T-cell (primary cell): ENCODE data around the gene PAGR1. TPM values are rescaled to one million over a fixed set of nuclear protein-coding genes. Genes with fewer than 3 reads are reported as not detected.

Source experiments
- ATAC-seq, 4 experiments: fragments of 200-7000 bp in 3 of 4; fragments of 150-1000 bp in 1 of 4; cut with Tn5 transposase; replicated peaks in 1 of 4; 1 replicate in 3 of 4; 2 replicates in 1 of 4; pipeline ENCODE4 v1.10.0; 2021; ENCODE audit warnings: moderate library complexity in 3 of 4, mild to moderate bottlenecking in 2 of 4, moderate number of reproducible peaks in 1 of 4
- CTCF ChIA-PET, 2 donors: fragments of 300-600 bp; sonication (Branson Sonifier 250); formaldehyde crosslinking; loops; one replicate each; lab custom pipeline; 2022; ENCODE audit warnings: antibody characterized with exemption in 2 of 2; lab: Charles Lee
- POLR2A ChIA-PET, 2 donors: fragments of 300-600 bp; sonication (Branson Sonifier 250); formaldehyde crosslinking; loops; one replicate each; lab custom pipeline; 2022; ENCODE audit warnings: antibody characterized with exemption in 2 of 2; lab: Charles Lee
- DNase-seq, 35 experiments: peaks; one replicate each; pipeline versions ENCODE4 v3.0.0 to v3.0.0-alpha.2; 2013 to 2023
- H3K27ac ChIP-seq: one replicate; pipeline ENCODE4 v1.5.1; 2013; ENCODE audit warnings: low read length
- H3K27me3 ChIP-seq, 2 experiments: replicated peaks in 1 of 2; 1 replicate in 1 of 2; 2 replicates in 1 of 2; pipeline versions ENCODE4 v1.6.1 to v1.7.0; 2013; ENCODE audit warnings: low read length in 1 of 2, mixed read lengths in 1 of 2; ENCODE audit not compliant: control insufficient read depth in 2 of 2, insufficient read depth in 2 of 2; ENCODE audit errors: extremely low read depth in 1 of 2
- H3K36me3 ChIP-seq, 2 donors: 1 replicate in 1 of 2; 2 replicates in 1 of 2; pipeline versions ENCODE4 v1.6.1 to v1.7.0; 2013; ENCODE audit warnings: low read length in 1 of 2; ENCODE audit not compliant: control insufficient read depth in 2 of 2, insufficient read depth in 1 of 2; ENCODE audit errors: extremely low read depth in 1 of 2
- H3K4me1 ChIP-seq, 2 experiments: 1 replicate in 1 of 2; 2 replicates in 1 of 2; pipeline versions ENCODE4 v1.6.1 to v1.7.0; 2013; ENCODE audit warnings: low read length in 2 of 2, mixed read lengths in 1 of 2; ENCODE audit not compliant: insufficient read depth in 2 of 2, control insufficient read depth in 1 of 2; ENCODE audit errors: extremely low read depth in 1 of 2
- H3K4me3 ChIP-seq, 2 donors: 1 replicate in 1 of 2; 2 replicates in 1 of 2; pipeline versions ENCODE4 v1.5.1 to v1.7.0; 2013; ENCODE audit warnings: mild to moderate bottlenecking in 2 of 2, low read length in 1 of 2, moderate library complexity in 1 of 2; ENCODE audit not compliant: control insufficient read depth in 1 of 2; ENCODE audit errors: extremely low read depth in 1 of 2
- H3K9me3 ChIP-seq: 2 replicates; pipeline ENCODE4 v1.7.0; 2013
- H3K27ac Mint-ChIP-seq, 2 donors: one replicate each; pipeline ENCODE4 v1.8.0; 2020 to 2021; ENCODE audit warnings: mild to moderate bottlenecking in 2 of 2, mixed read lengths in 2 of 2
- H3K27me3 Mint-ChIP-seq, 2 donors: one replicate each; pipeline ENCODE4 v1.8.0; 2021 to 2022; ENCODE audit warnings: mixed read lengths in 2 of 2
- H3K36me3 Mint-ChIP-seq: one replicate; pipeline ENCODE4 v1.8.0; 2021; ENCODE audit warnings: mixed read lengths
- H3K4me1 Mint-ChIP-seq, 3 donors: one replicate each; pipeline ENCODE4 v1.8.0; 2020 to 2022; ENCODE audit warnings: mixed read lengths in 3 of 3, mild to moderate bottlenecking in 1 of 3
- H3K4me3 Mint-ChIP-seq, 3 donors: one replicate each; pipeline ENCODE4 v1.8.0; 2020 to 2022; ENCODE audit warnings: mild to moderate bottlenecking in 3 of 3, mixed read lengths in 3 of 3, moderate library complexity in 3 of 3
- H3K9me3 Mint-ChIP-seq, 3 donors: one replicate each; pipeline ENCODE4 v1.8.0; 2020 to 2022; ENCODE audit warnings: mixed read lengths in 3 of 3
- WGBS: methylation state at CpG from one replicate; pipeline ENCODE4 v1.1.5; 2013; ENCODE audit warnings: missing lambda C conversion rate; ENCODE audit not compliant: insufficient coverage; 5-methylcytosine and 5-hydroxymethylcytosine counted together
- total RNA-seq, 35 experiments: library from RNA in 6 of 35; stranded (reverse) in 6 of 35; fragments of 120-200 nt in 1 of 35; gene quantifications; one replicate each; pipeline versions ENCODE4 v1.2.1 to v1.2.4 and lab custom pipeline; 2013 to 2026

The PAGR1 gene
- total RNA-seq, 5 donors from 2014 or later (not counting 1 experiment from before 2014, with no cell fraction given) = 16.0 to 47.2 (median 40.6) TPM

DNA sequence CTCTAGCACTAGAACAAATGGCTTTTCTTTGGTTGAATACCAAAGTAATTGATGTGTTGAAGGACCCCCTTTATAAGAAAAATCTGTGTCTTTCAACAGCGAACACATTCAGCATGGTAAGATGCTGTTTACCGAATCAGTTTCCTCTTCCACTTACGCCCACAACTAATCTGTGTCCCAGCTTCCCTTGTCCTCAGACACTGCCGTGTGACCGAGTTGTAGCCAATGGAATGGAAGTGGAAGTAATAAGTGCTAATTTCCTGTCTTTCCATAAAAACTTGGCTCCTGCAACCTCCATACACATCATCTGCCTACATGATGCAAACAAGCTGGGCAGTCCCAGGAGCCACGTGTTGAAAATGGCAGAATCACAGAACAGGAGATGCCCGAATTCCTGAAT is 36.7 kb downstream of the PAGR1 start:
- Histone ChIP-seq H3K9me3 (no peaks in the 10 kb centered on the region), H3K4me1 (peaks cover 0 to 9% of the 10 kb centered on the region in 2 experiments), H3K27me3 (no peaks in the 10 kb centered on the region), H3K27ac (no peak overlapping the region), H3K4me3 (no peak overlapping the region), H3K36me3 (peaks cover 2 to 3% of the 10 kb centered on the region in 2 donors)
- 100% methylated on average over 1 of the region's 7 CpGs for WGBS
- no peak for DNase-seq
- no peak for ATAC-seq
- Mint-ChIP-seq H3K27me3 (no peaks in the 10 kb centered on the region), H3K27ac (no peak overlapping the region), H3K4me3 (no peak overlapping the region), H3K9me3 (no peaks in the 10 kb centered on the region), H3K4me1 (peaks cover 3 to 13% (median 10%) of the 10 kb centered on the region in 3 donors), H3K36me3 (no peaks in the 10 kb centered on the region)
- ChIA-PET CTCF (no interaction called here), POLR2A (interaction anchor here in 1 of 2 donors (0.6 kb wide), 2 partner anchors 192 to 515 kb away, joined by 4 to 5 read pairs; no protein-coding TSS in a partner anchor)

DNA sequence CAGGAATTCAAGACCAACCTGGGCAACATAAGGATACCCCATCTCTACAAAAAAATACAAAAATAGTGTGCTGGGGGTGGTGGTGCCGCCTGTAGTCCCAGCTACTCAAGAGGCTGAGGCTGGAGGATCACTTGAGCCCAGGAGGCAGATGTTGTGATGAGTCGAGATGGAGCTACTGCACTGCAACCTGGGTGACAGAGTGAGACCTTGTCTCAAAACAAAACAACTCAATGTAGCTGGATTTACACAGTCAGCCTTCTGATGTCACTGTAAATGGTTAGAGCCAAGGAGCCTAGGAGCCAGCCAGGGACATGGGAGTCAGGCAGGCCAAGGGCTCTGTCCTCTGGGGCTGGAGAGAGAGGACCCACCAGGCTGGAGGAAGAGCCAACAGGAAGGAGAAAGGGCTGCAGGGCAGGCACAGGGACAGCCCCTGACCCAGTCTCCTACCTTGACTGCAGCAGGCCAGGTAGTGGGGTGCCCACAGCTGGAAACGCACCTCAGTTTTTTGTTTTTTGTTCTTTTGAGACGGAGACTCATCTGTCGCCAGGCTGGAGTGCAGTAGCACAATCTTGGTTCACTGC is 38.7 kb downstream of the PAGR1 start:
- Histone ChIP-seq H3K4me1 (no peaks in the 10 kb centered on the region), H3K27ac (no peak overlapping the region), H3K9me3 (no peaks in the 10 kb centered on the region), H3K27me3 (no peaks in the 10 kb centered on the region), H3K36me3 (peaks cover 12 to 16% of the 10 kb centered on the region in 2 donors), H3K4me3 (no peak overlapping the region)
- no peak for DNase-seq
- ChIA-PET CTCF (interaction anchor here in 1 of 2 donors (0.6 kb wide), 1 partner anchor 160 kb away, joined by 3 read pairs; no protein-coding TSS in a partner anchor), POLR2A (no interaction called here)
- peaks cover 0 to 6% (median 2%) of the 10 kb centered on the region in 3 donors for H3K4me1 Mint-ChIP-seq
- H3K36me3 Mint-ChIP-seq = peaks cover 13% of the 10 kb centered on the region
- H3K27me3 Mint-ChIP-seq = no peaks in the 10 kb centered on the region
- ATAC-seq = no peak
- WGBS = 85% methylated on average over 5 of the region's 5 CpGs
- no peak overlapping the region for H3K27ac Mint-ChIP-seq
- no peak overlapping the region for H3K4me3 Mint-ChIP-seq
- H3K9me3 Mint-ChIP-seq = no peaks in the 10 kb centered on the region

DNA sequence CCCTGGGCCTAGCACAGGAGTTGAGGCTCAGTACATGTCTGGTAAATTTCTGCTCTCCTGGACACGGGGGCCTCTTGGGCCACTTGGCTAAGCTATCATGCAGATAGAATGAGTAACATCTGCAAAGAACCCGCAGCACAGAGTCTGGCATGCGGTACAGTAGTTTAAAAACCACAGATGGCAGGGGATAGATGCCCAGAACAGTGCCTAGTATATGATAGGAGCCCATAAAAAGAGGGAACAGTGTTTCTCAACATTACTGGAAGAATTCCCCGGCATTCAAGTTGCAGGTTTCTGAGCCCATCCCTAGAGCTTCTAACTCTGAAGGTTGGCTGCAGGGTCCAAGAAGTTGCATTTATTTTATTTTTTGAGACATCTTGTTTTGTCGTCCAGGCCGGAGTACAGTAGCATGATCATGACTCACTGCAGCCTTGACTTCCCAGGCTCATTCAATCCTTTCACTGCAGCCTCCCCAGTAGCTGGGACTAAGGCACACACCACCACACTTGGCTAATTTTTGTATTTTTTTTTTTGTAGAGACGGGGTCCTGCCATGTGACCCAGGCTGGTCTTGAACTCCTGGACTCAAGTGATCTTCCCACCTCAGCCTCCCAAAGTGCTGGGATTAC is 41.3 kb downstream of the PAGR1 start:
- Mint-ChIP-seq H3K9me3 (no peaks in the 10 kb centered on the region), H3K4me3 (no peak overlapping the region), H3K27ac (no peak overlapping the region), H3K27me3 (no peaks in the 10 kb centered on the region), H3K4me1 (peaks cover 18 to 22% (median 18%) of the 10 kb centered on the region in 3 donors), H3K36me3 (peaks cover 22% of the 10 kb centered on the region)
- POLR2A ChIA-PET = no interaction called here
- DNase-seq (no peak), ATAC-seq (no peak)
- Histone ChIP-seq H3K36me3 (peaks cover 18 to 32% of the 10 kb centered on the region in 2 donors), H3K9me3 (no peaks in the 10 kb centered on the region), H3K4me3 (no peak overlapping the region), H3K27ac (no peak overlapping the region), H3K27me3 (no peaks in the 10 kb centered on the region), H3K4me1 (peaks cover 3 to 21% of the 10 kb centered on the region in 2 experiments)
- 96% methylated on average over 5 of the region's 7 CpGs for WGBS
- CTCF ChIA-PET = interaction anchor here in 1 of 2 donors (1.0 kb wide), 1 partner anchor 9 kb away, joined by 3 read pairs; no protein-coding TSS in a partner anchor

DNA sequence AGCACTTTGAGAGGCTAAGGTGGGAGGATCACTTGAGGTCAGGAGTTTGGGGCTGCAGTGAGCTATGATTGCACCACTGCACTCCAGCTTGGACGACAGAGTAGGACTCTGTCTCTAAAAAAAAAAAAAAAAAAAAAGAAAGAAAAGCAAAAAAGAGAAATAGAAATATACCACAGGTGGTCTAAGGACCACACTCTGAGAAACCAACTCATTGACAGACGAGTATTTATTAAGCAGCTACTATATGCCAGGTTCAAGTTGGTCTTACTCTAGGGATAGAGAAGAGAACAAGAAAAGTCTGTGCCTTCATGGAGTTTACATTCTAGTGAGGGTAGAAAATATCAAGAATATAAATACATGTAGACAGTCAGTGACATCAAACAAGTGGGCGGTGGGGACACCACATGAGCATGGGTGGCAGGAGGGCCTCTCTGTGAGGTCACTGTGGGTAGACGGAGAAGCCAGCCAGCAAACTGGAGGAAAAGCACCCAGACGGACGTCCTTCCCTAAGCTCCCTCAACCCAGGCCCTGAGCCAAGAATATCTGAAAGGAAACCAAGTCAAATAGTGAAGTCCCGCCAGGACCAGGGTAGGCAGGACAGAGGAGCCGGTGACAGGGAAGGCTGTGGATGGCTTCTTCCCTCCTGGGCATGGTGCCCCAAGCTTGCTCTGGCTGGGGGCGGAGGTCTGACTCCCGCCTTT is 42.3 kb downstream of the PAGR1 start:
- H3K4me1 Mint-ChIP-seq = peaks cover 20 to 28% (median 22%) of the 10 kb centered on the region in 3 donors
- ChIA-PET POLR2A (interaction anchor here in 1 of 2 donors (0.7 kb wide), 1 partner anchor 73 kb away, joined by 15 read pairs; no protein-coding TSS in a partner anchor), CTCF (interaction anchor here in 1 of 2 donors (0.7 kb wide), 1 partner anchor 158 kb away, joined by 3 read pairs; no protein-coding TSS in a partner anchor)
- H3K36me3 ChIP-seq = peaks cover 15 to 32% of the 10 kb centered on the region in 2 donors
- H3K27me3 ChIP-seq = no peaks in the 10 kb centered on the region
- DNase-seq (no peak), ATAC-seq (no peak)
- H3K4me3 ChIP-seq = no peak overlapping the region
- H3K9me3 ChIP-seq = no peaks in the 10 kb centered on the region
- H3K9me3 Mint-ChIP-seq = no peaks in the 10 kb centered on the region
- H3K27ac Mint-ChIP-seq = no peak overlapping the region
- no peak overlapping the region for H3K27ac ChIP-seq
- no peaks in the 10 kb centered on the region for H3K27me3 Mint-ChIP-seq
- peaks cover 22% of the 10 kb centered on the region for H3K36me3 Mint-ChIP-seq
- no peak overlapping the region for H3K4me3 Mint-ChIP-seq
- peaks cover 5 to 25% of the 10 kb centered on the region in 2 experiments for H3K4me1 ChIP-seq
- no CpG with 5 or more reads among the region's 10 CpGs for WGBS

DNA sequence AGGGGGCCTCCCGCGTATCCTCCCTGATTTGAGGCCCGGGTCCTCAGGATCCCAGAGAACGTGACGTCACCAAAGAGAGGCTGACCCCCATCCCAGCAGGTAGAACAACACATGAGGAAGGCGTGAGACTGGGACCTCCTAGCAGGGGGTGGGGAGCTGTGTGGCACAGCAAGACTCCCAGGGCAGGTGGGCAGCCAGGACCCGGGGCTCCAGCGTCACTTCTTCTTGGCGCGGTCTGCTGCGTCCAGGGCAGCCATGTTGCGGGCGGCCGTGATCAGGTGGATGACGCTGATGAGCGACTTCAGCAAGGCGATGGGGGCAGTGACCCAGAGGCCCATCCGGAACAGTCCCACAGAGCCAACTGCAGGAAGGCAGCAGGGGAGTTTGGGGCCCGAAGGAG is 43.0 kb downstream of the PAGR1 start:
- Mint-ChIP-seq H3K4me3 (no peak overlapping the region), H3K9me3 (no peaks in the 10 kb centered on the region), H3K27ac (no peak overlapping the region), H3K27me3 (no peaks in the 10 kb centered on the region), H3K4me1 (peaks cover 20 to 31% (median 23%) of the 10 kb centered on the region in 3 donors), H3K36me3 (peaks cover 22% of the 10 kb centered on the region)
- Histone ChIP-seq H3K36me3 (peaks cover 15 to 32% of the 10 kb centered on the region in 2 donors), H3K4me1 (peaks cover 5 to 31% of the 10 kb centered on the region in 2 experiments), H3K27me3 (no peaks in the 10 kb centered on the region), H3K9me3 (no peaks in the 10 kb centered on the region), H3K4me3 (no peak overlapping the region), H3K27ac (no peak overlapping the region)
- no peak for ATAC-seq
- 97% methylated on average over 17 of the region's 19 CpGs for WGBS
- POLR2A ChIA-PET = no interaction called here
- CTCF ChIA-PET = no interaction called here
- no peak for DNase-seq

DNA sequence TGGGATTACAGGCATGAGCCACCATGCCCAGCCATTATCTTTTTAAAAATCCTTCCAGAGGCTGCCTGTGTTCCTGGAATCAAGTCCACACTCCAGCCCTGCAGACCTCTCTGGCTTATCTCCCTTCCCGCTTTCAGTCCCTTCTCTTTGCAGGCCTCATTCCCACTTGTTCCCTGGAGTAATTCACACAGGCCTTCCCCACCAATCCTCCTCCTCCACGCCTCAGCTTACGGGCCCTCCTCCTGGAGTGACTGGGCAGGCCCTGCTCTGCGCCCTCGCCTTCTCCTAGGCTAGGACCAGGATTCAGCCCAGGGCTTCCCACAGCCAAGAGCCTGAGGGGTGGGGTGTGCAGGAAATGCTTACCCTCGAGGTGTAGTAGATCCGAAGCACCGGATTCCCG is 44.3 kb downstream of the PAGR1 start:
- Histone ChIP-seq H3K27ac (no peak overlapping the region), H3K4me3 (no peak overlapping the region), H3K9me3 (no peaks in the 10 kb centered on the region), H3K4me1 (peaks cover 5 to 31% of the 10 kb centered on the region in 2 experiments), H3K36me3 (peaks cover 15 to 32% of the 10 kb centered on the region in 2 donors), H3K27me3 (no peaks in the 10 kb centered on the region)
- DNase-seq = no peak
- no peak for ATAC-seq
- peaks cover 20 to 33% (median 23%) of the 10 kb centered on the region in 3 donors for H3K4me1 Mint-ChIP-seq
- no peak overlapping the region for H3K27ac Mint-ChIP-seq
- H3K9me3 Mint-ChIP-seq = no peaks in the 10 kb centered on the region
- ChIA-PET POLR2A (no interaction called here), CTCF (no interaction called here)
- H3K4me3 Mint-ChIP-seq = peak overlapping the region; percentile 91 to 94 (median 94)
- WGBS = 90% methylated on average over 7 of the region's 9 CpGs
- peaks cover 22% of the 10 kb centered on the region for H3K36me3 Mint-ChIP-seq
- H3K27me3 Mint-ChIP-seq = no peaks in the 10 kb centered on the region
